ENCODE data around the gene FLT1.

The FLT1 gene

DNA sequence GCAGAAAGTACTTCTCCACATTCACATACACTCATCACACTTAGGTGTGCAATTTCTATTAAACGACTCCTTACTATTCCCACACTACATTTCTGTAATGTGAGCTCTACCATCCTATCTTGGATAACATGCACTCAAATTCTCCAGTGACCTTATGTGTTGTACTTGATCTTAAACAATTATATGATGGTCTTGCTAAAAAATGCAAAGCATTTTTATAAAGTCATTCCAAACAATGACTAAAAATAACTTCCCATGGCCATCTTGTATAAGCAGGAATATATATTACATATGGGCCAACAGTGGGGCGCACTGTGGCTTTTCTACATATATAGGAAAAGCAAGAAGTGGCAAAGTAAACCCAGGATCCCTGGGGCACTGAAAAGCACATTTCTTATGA, 155.5 kb downstream of the FLT1 start:
- no peak for DNase-seq (ENCODE audit: low read depth in 1 of 2, low spot score in 1 of 2)
- Histone ChIP-seq H3K4me3 (replicated peaks; ENCODE audit: insufficient read depth, low read length) (no peak overlapping the region), H3K27me3 (ENCODE audit: insufficient read depth, poor library complexity, severe bottlenecking) (peaks cover 39% of the 10 kb centered on the region), H3K27ac (replicated peaks) (no peak overlapping the region)
- TF ChIP-seq GABPA (IDR thresholded peaks at IDR 0.05; ENCODE audit: low read depth) = no peak
- TF ChIP-seq, protein P1, sequence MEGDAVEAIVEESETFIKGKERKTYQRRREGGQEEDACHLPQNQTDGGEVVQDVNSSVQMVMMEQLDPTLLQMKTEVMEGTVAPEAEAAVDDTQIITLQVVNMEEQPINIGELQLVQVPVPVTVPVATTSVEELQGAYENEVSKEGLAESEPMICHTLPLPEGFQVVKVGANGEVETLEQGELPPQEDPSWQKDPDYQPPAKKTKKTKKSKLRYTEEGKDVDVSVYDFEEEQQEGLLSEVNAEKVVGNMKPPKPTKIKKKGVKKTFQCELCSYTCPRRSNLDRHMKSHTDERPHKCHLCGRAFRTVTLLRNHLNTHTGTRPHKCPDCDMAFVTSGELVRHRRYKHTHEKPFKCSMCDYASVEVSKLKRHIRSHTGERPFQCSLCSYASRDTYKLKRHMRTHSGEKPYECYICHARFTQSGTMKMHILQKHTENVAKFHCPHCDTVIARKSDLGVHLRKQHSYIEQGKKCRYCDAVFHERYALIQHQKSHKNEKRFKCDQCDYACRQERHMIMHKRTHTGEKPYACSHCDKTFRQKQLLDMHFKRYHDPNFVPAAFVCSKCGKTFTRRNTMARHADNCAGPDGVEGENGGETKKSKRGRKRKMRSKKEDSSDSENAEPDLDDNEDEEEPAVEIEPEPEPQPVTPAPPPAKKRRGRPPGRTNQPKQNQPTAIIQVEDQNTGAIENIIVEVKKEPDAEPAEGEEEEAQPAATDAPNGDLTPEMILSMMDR (IDR thresholded peaks at IDR 0.05; ENCODE audit: insufficient read depth, low read length) = no peak
- TF ChIP-seq, protein P2, sequence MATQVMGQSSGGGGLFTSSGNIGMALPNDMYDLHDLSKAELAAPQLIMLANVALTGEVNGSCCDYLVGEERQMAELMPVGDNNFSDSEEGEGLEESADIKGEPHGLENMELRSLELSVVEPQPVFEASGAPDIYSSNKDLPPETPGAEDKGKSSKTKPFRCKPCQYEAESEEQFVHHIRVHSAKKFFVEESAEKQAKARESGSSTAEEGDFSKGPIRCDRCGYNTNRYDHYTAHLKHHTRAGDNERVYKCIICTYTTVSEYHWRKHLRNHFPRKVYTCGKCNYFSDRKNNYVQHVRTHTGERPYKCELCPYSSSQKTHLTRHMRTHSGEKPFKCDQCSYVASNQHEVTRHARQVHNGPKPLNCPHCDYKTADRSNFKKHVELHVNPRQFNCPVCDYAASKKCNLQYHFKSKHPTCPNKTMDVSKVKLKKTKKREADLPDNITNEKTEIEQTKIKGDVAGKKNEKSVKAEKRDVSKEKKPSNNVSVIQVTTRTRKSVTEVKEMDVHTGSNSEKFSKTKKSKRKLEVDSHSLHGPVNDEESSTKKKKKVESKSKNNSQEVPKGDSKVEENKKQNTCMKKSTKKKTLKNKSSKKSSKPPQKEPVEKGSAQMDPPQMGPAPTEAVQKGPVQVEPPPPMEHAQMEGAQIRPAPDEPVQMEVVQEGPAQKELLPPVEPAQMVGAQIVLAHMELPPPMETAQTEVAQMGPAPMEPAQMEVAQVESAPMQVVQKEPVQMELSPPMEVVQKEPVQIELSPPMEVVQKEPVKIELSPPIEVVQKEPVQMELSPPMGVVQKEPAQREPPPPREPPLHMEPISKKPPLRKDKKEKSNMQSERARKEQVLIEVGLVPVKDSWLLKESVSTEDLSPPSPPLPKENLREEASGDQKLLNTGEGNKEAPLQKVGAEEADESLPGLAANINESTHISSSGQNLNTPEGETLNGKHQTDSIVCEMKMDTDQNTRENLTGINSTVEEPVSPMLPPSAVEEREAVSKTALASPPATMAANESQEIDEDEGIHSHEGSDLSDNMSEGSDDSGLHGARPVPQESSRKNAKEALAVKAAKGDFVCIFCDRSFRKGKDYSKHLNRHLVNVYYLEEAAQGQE (IDR thresholded peaks at IDR 0.05; ENCODE audit: insufficient replicate concordance, low read depth) = no peak
- TF ChIP-seq SPI1 (IDR thresholded peaks at IDR 0.05; ENCODE audit: borderline replicate concordance, low read depth) = no peak
- no peak for TF ChIP-seq POLR2AphosphoS5 (IDR thresholded peaks at IDR 0.05; ENCODE audit: low read depth)

- DNase-seq (ENCODE audit: low read depth in 1 of 2, low spot score in 1 of 2) = no peak
- no peak for TF ChIP-seq POLR2AphosphoS5 (IDR thresholded peaks at IDR 0.05; ENCODE audit: low read depth)
- TF ChIP-seq, protein P1 (IDR thresholded peaks at IDR 0.05; ENCODE audit: insufficient read depth, low read length) = no peak
- TF ChIP-seq GABPA (IDR thresholded peaks at IDR 0.05; ENCODE audit: low read depth) = no peak
- TF ChIP-seq, protein P2 (IDR thresholded peaks at IDR 0.05; ENCODE audit: insufficient replicate concordance, low read depth) = no peak
- no peak for TF ChIP-seq SPI1 (IDR thresholded peaks at IDR 0.05; ENCODE audit: borderline replicate concordance, low read depth)
- peaks cover 45% of the 10 kb centered on the region for H3K27me3 ChIP-seq (ENCODE audit: insufficient read depth, poor library complexity, severe bottlenecking)
Measured at GRCh38 chr13:28338742-28339141, 156.2 kb downstream of the FLT1 start.

DNA sequence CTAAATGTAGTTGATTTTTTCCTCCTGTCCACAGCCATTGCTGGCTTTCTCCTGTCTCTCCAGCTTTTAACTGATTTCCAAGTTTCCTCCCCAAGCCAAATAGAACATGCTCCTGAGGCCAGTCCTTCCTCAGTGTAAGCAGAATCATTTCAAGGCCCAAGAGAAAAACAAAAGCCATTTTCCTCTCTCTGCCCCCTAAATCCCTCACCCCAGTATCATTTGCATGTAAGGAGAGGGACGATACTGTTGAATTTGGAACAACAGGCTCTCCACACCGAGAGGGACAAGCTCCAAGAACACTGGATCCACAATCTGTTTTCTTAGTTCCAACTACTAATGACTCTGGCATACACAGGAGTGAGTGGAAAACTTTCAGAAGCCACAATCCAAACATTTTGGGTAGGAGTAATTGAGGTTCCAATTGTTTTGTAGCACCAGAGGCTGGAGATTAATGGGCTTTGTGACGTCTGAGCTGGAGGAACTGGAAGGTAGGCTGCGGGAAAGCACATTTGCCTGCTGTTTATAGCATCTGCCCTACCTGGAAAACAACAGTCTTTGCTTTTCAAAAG, 156.8 kb downstream of the FLT1 start:
- DNase-seq (ENCODE audit: low read depth in 1 of 2, low spot score in 1 of 2) = no peak
- H3K27me3 ChIP-seq (ENCODE audit: insufficient read depth, poor library complexity, severe bottlenecking) = peaks cover 45% of the 10 kb centered on the region
- TF ChIP-seq POLR2AphosphoS5 (IDR thresholded peaks at IDR 0.05; ENCODE audit: low read depth) = no peak
- TF ChIP-seq, protein P1 (IDR thresholded peaks at IDR 0.05; ENCODE audit: insufficient read depth, low read length) = no peak
- no peak for TF ChIP-seq SPI1 (IDR thresholded peaks at IDR 0.05; ENCODE audit: borderline replicate concordance, low read depth)
- TF ChIP-seq, protein P2 (IDR thresholded peaks at IDR 0.05; ENCODE audit: insufficient replicate concordance, low read depth) = no peak
- no peak for TF ChIP-seq GABPA (IDR thresholded peaks at IDR 0.05; ENCODE audit: low read depth)
- H3K27ac ChIP-seq (replicated peaks) = no peak overlapping the region
- H3K4me3 ChIP-seq (replicated peaks; ENCODE audit: insufficient read depth, low read length) = no peak overlapping the region

More at GRCh38 chr13:28338742-28339141, 156.2 kb downstream of the FLT1 start:
- no peak overlapping the region for H3K4me3 ChIP-seq (replicated peaks; ENCODE audit: insufficient read depth, low read length)
- H3K27ac ChIP-seq (replicated peaks) = no peak overlapping the region

Measured in HL-60 (cell line).